HUES6 (cell line): ENCODE data around the gene DLG5.

Source experiments
- H3K27ac ChIP-seq: 2 replicates; pipeline ENCODE4 v1.7.0; 2013; ENCODE audit warnings: low read depth, mild to moderate bottlenecking, low read length, inconsistent platforms
- H3K27me3 ChIP-seq: 2 replicates; pipeline ENCODE4 v1.6.1; 2013; ENCODE audit warnings: low read length; ENCODE audit not compliant: control insufficient read depth, insufficient read depth
- H3K36me3 ChIP-seq: 2 replicates; pipeline ENCODE4 v1.6.1; 2013; ENCODE audit warnings: low read length; ENCODE audit not compliant: control insufficient read depth, insufficient read depth
- H3K4me1 ChIP-seq: 2 replicates; pipeline ENCODE4 v1.6.1; 2013; ENCODE audit warnings: low read length; ENCODE audit not compliant: control insufficient read depth, insufficient read depth
- H3K4me3 ChIP-seq: 2 replicates; pipeline ENCODE4 v1.5.1; 2013; ENCODE audit warnings: low read depth, low read length
- H3K9ac ChIP-seq: one replicate; pipeline ENCODE4 v1.6.1; 2013; ENCODE audit warnings: mild to moderate bottlenecking, low read length
- H3K9me3 ChIP-seq: 2 replicates; pipeline ENCODE4 v1.6.1; 2013; ENCODE audit warnings: low read depth, low read length; ENCODE audit not compliant: control insufficient read depth, insufficient read depth

DLG5 gene

DNA sequence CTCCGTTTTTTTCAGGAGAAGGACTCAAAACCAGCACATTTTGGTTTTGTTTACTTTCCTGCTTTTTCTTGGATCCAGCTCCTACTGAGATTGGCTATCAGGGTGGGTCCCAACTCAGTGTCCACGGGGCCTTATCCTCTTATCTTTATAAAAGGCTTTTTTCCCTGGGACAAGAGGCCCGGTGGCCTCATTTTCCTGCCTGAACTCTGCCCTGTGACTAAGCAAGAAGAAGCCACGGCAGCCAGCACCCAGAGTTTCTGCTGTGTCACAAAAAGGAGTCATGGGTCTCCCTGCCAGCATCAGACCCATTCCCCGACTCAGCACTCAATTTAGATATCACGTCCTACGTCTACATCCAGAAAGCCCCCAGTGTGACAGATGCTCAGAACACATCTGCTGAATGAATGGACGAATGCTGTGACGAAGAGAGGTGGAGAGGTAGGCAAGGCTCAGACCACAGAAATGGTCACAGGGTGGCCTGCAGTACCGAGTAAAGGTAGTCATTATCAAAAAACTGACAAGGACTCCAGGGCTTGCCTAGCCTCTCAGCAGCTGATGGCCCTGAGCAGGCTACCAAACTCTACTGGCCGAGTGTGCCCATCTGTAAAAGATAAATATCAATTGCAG is 16.7 kb downstream of the DLG5 start:
- Histone ChIP-seq H3K27me3 (no peaks in the 10 kb centered on the region), H3K4me1 (peaks cover 30% of the 10 kb centered on the region), H3K9ac (no peak overlapping the region), H3K4me3 (no peak overlapping the region), H3K27ac (peak overlapping the region; percentile 9; the same call in 1 of the 2 replicates), H3K9me3 (no peaks in the 10 kb centered on the region), H3K36me3 (peaks cover 6% of the 10 kb centered on the region; the same call in 1 of the 2 replicates)

DNA sequence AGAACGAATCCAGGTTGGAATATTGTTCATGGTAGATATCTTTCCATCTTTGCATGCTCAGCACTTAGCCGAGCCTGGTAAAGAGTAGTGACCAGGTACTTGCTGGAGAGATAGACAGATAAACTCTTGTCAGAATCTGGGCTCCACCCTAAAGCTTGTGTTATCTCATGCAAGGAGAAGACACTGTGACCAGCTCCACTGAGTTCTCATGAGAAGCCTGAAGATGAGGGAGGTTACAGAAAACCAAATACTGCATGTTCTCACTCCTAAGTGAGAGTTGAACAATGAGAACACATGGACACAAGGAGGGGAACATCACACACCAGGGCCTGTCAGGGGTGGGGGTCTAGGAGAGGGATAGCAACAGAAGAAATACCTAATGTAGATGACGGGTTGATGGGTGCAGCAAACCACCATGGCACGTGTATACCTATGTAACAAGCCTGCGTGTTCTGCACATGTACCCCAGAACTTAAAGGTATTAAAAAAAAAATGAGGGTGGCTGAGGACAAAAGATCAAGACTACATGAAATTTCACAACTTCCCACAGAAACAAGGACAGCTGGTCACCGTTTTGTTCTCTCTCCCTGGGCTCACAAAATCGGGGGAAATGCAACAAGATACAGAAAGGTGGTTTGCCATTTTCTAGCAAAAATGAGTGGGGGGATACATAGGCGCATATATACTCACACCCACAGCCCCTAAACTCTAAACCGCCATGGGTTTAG is 17.4 kb downstream of the DLG5 start:
- H3K9ac ChIP-seq: no peak overlapping the region
- H3K4me1 ChIP-seq: peaks cover 30% of the 10 kb centered on the region
- H3K9me3 ChIP-seq: no peaks in the 10 kb centered on the region
- no peaks in the 10 kb centered on the region for H3K27me3 ChIP-seq
- no peak overlapping the region for H3K4me3 ChIP-seq
- H3K36me3 ChIP-seq: peaks cover 6% of the 10 kb centered on the region; the same call in 1 of the 2 replicates
- peak overlapping the region; percentile 9; the same call in 1 of the 2 replicates for H3K27ac ChIP-seq

DNA sequence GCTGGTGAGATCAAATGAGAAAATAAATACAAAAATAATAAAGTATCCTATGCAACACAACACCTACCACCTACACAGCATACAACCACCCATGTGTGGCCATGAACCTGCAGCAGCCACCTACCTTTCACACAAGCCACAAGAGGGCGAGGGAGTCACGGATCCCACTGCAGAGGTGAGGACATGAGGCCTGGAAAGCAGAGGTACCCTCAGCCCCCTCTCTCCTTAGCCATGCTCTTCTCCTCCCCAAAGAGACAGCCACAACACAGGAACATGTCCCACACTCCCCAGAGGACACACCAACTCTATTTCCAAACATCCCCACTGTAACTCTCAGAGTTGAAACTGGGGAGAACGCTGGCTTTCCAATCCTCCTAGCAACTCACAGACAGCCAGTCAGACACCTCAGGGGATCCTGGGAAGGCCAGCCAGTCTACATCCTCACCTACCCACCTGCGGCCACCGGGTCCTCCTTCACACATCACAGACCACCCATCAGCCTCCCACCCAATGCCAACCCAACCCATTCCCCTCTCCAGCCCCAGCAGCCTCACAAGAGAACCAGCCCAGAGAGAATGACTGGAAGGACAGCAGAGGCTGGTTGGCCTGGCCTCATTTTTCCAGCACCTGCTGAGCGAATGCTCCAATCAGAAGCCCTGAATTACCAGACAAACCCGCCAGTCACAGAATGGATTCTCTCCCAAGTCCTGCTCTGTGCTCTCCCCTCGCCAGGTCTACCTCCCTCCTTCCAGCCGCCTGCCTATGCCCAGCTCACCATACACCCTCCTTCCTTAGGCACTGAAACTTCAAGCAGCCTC is 18.4 kb downstream of the DLG5 start:
- Histone ChIP-seq H3K4me3 (no peak overlapping the region), H3K27ac (no peak overlapping the region), H3K27me3 (no peaks in the 10 kb centered on the region), H3K9me3 (no peaks in the 10 kb centered on the region), H3K4me1 (peaks cover 30% of the 10 kb centered on the region), H3K36me3 (peaks cover 9% of the 10 kb centered on the region; the same call in 1 of the 2 replicates), H3K9ac (no peak overlapping the region)

DNA sequence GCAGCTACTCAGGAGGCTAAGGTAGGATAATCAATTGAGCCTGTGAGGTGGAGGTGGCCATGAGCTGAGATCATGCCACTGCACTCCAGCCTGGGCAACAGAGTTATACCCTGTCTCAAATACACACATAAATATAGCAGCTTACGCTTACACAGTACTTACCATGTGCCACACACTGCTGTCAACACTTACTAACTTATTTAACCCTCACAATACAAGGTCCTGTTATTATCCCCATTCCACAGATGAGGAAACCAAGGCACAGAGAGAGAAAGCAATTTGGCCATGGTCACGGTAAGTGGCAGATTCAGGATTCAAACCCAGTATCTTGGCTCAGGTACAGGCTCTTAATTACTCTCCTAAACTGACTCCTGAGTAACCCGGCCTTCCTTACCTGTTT is 19.1 kb downstream of the DLG5 start:
- no peak overlapping the region for H3K4me3 ChIP-seq
- H3K27ac ChIP-seq: no peak overlapping the region
- no peaks in the 10 kb centered on the region for H3K9me3 ChIP-seq
- H3K4me1 ChIP-seq: peaks cover 30% of the 10 kb centered on the region
- no peak overlapping the region for H3K9ac ChIP-seq
- H3K36me3 ChIP-seq: peaks cover 9% of the 10 kb centered on the region; the same call in 1 of the 2 replicates
- no peaks in the 10 kb centered on the region for H3K27me3 ChIP-seq

DNA sequence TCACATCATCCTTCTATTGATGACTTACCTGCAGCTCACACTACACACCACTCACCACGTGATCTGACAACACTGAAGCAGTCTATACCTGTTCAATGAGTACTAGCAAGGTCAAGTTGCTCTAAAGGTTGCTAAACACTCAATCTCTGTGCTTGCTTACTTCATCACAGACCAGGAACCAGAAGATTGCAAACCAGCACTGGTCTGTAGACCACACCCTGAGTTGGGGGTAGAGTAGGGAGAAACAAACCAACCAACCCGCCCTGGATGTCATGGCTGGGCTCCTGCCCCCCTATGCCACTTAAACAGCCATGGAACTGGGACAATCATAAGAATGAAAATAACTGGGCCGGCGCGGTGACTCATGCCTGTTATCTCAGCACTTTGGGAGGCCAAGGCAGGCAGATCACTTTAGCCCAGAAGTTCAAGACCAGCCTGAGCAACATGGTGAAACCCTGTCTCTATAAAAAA is 19.6 kb downstream of the DLG5 start:
- H3K9ac ChIP-seq: no peak overlapping the region
- no peak overlapping the region for H3K27ac ChIP-seq
- H3K9me3 ChIP-seq: no peaks in the 10 kb centered on the region
- no peak overlapping the region for H3K4me3 ChIP-seq
- peaks cover 9% of the 10 kb centered on the region; the same call in 1 of the 2 replicates for H3K36me3 ChIP-seq
- H3K27me3 ChIP-seq: no peaks in the 10 kb centered on the region
- peaks cover 30% of the 10 kb centered on the region for H3K4me1 ChIP-seq

DNA sequence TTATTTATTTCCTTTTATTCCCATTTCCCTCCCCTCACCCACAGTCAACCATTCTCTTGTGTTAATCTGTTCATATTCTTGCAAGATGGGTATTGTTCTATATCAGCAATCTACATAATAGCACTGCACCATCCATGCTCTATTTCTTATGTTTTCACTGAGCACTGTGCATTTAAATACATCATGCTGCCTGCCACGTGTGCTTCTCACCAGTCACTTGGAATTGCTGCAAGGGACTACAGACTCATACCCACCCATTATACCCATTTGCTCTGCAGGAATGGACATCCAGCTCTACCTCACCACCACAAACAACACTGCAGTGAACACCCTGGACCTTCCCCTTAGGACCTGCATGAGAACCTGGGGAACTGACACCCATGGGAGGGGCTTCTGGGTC is 20.8 kb downstream of the DLG5 start:
- no peak overlapping the region for H3K9ac ChIP-seq
- no peak overlapping the region for H3K4me3 ChIP-seq
- no peaks in the 10 kb centered on the region for H3K27me3 ChIP-seq
- peaks cover 27% of the 10 kb centered on the region for H3K4me1 ChIP-seq
- H3K9me3 ChIP-seq: no peaks in the 10 kb centered on the region
- no peak overlapping the region for H3K27ac ChIP-seq
- peaks cover 9% of the 10 kb centered on the region; the same call in 1 of the 2 replicates for H3K36me3 ChIP-seq

DNA sequence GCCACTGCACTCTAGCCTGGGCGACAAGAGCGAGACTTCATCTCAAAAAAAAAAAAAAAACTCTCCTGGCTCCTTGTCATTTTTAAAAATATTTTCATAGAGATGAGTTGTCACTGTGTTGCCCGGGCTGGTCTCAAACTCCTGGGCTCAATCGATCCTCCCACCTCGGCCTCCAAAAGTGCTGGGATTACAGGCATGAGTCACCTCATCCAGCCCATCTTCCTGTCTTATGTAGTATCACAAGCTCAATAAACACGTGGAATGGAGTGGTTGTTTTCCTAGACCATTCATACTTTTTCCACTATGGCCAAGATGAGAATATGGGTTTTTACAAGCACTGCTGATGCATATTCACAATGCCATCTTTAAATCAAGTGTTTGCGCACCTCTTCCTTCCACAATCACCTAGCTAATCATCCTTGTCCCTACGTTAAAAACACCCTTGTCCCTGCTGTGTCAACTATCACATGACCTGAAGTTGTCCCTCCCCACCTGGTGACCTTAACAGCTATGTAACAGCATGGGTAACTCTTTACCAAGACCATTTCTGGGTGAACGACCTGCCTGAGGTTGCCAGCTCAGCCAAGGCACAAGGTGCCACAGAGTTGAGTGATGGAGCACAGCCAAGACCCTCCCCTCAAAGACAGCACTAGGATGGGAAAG is 21.3 kb downstream of the DLG5 start:
- Histone ChIP-seq H3K9me3 (no peaks in the 10 kb centered on the region), H3K4me1 (peaks cover 24% of the 10 kb centered on the region), H3K4me3 (no peak overlapping the region), H3K9ac (no peak overlapping the region), H3K36me3 (peaks cover 9% of the 10 kb centered on the region; the same call in 1 of the 2 replicates), H3K27ac (no peak overlapping the region), H3K27me3 (no peaks in the 10 kb centered on the region)

DNA sequence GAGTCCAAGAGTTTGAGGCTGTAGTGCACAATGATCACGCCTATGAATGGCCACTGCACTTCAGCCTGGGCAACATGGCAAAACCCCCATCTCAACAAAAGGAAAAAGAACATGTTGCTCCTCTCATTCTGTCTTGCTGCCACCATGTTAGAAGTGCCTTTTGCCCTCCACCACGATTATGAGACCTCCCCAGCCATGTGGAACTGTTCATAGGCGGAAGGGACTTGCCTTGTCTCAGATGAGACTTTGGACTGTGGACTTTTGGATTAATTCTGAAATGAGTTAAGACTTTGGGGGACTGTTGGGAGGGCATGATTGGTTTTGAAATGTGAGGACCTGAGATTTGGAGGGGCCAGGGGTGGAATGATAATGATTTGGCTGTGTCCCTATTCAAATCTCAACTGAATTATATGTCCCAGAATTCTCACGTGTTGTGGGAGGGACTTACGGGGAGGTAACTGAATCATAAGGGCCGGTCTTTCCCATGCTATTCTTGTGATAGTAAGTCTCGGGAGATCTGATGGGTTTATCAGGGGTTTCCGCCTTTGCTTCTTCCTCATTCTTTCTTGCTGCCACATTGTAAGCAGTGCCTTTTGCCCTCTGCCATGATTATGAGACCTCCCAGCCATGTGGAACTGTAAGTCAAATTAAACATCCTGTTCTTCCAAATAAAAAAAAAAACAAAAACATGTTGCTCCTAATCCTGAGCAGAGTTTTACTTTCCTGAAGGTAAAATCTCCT is 22.3 kb downstream of the DLG5 start:
- Histone ChIP-seq H3K4me1 (peaks cover 20% of the 10 kb centered on the region), H3K36me3 (peaks cover 9% of the 10 kb centered on the region; the same call in 1 of the 2 replicates), H3K27me3 (no peaks in the 10 kb centered on the region), H3K9me3 (no peaks in the 10 kb centered on the region), H3K4me3 (no peak overlapping the region), H3K27ac (no peak overlapping the region), H3K9ac (no peak overlapping the region)

DNA sequence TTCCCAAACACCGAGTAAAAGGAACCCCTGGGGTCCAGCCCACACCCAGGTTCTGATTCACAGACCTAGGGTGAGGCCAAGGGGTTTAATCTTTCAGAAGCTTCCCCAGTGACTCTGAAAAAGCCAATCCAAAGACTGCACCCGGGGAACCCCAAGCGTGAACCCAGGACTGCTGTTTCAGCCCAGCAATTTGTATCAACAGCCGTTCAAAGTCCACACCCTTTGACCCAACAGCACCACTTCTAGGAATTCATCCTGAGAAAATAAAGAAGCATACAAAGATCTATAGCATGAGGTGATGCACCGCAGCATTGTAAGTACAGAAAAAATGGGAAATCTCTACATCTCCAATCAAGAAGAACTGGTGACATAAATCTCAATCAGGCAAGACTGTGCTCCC is 24.4 kb downstream of the DLG5 start:
- no peaks in the 10 kb centered on the region for H3K27me3 ChIP-seq
- H3K9ac ChIP-seq: no peak overlapping the region
- H3K27ac ChIP-seq: no peak overlapping the region

DNA sequence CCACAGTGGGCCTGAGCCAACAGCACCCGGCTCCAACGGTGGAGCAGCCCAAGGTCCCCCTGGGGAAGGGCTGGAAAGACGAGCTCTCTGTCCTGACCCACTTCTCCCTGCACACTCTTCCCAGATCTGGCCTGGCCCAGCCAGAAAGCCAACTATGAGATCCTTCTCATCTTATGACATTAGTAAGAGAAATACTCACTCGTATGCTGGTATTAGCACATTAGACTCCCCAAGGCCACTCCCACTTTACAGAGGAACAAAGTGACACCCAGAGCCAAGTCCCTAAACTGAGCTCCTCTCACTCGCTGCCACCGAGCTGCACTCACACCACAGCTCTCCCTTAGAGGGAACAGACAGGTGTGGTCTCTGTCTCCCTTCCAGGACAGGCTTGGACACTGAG is 24.8 kb downstream of the DLG5 start:
- Histone ChIP-seq H3K9me3 (no peaks in the 10 kb centered on the region), H3K4me3 (no peak overlapping the region), H3K4me1 (peaks cover 20% of the 10 kb centered on the region), H3K36me3 (peaks cover 9% of the 10 kb centered on the region; the same call in 1 of the 2 replicates), H3K9ac (no peak overlapping the region), H3K27me3 (no peaks in the 10 kb centered on the region), H3K27ac (no peak overlapping the region)

More for the DNA sequence above, 24.4 kb downstream of the DLG5 start:
- Histone ChIP-seq H3K4me1 (peaks cover 22% of the 10 kb centered on the region), H3K9me3 (no peaks in the 10 kb centered on the region), H3K36me3 (peaks cover 9% of the 10 kb centered on the region; the same call in 1 of the 2 replicates), H3K4me3 (no peak overlapping the region)
